H1 (cell line): Measurements from ENCODE around the gene BLOC1S4. TPM values are rescaled to one million over a fixed set of nuclear protein-coding genes. Genes with fewer than 3 reads are reported as not detected.
A peak's percentile ranks its signal among the peaks of the same experiment; 100 is the strongest.

Source experiments
- CBX8 ChIP-seq: fragments of 300-800, 300-1000 bp; sonication (generic); IDR thresholded peaks from 2 replicates; pipeline ENCODE4 v1.7.1; 2016; ENCODE audit warnings: low read depth, low read length, borderline replicate concordance
- CHD7 ChIP-seq: fragments of 300-600 bp; sonication (generic); IDR thresholded peaks from 2 replicates; pipeline ENCODE4 v1.7.1; 2012; ENCODE audit warnings: low read length, moderate library complexity, mild to moderate bottlenecking, inconsistent platforms; ENCODE audit not compliant: insufficient replicate concordance
- MAX ChIP-seq: IDR thresholded peaks from 2 replicates; pipeline ENCODE4 v1.6.1; 2012; ENCODE audit warnings: inconsistent platforms
- polyA plus RNA-seq, 7 experiments: library from polyadenylated mRNA; depleted of rRNA in 3 of 7; stranded (reverse) in 5 of 7; unstranded in 2 of 7; fragments of >200 nt in 5 of 7; fragments of 200-250 nt in 2 of 7; gene quantifications; 1 replicate in 5 of 7; 2 replicates in 1 of 7; 4 replicates in 1 of 7; pipeline versions ENCODE4 v1.2.1 to v1.2.3, GENCODE V29; 2011 to 2013; ENCODE audit warnings: missing spikeins in 2 of 7, mixed read lengths in 2 of 7
- total RNA-seq: library from RNA; stranded (reverse); fragmentation: NEBNext Ultra II Directional; extraction: Animal tissue kit (Norgen Biotek cat#: 25700); gene quantifications from 2 replicates; pipeline ENCODE4 v1.2.1, GENCODE V29; 2021

Gene BLOC1S4
- total and polyA plus RNA-seq, 2 of the 8 experiments (the other 6 are each of a cell fraction or from before 2014, with no cell fraction given), result 19.1 to 27.8 TPM

- TF ChIP-seq CHD7 (no peak), CBX8 (no peak), MAX (peak; percentile 75)
Observed at GRCh38 chr4:6680372-6681034, 35.5 kb upstream of the BLOC1S4 start (continued).
